ENCODE data around the gene TMEM119.
"Not testable (repeated sequence)": the region's sequence is repeated elsewhere in the genome, so short reads cannot be mapped to it uniquely, and the experiment has no call there.

Gene TMEM119

GRCh38 chr12:108562348-108563135 is 35.3 kb downstream of the TMEM119 start, which contains the start of gene ISCU:
ISCU (plus strand) TSS chr12:108562596; CDS start chr12:108562623, 27 bp downstream.
- peak; percentile 79 for DNase-seq

GRCh38 chr12:108561852-108562347 is 36.0 kb downstream of the TMEM119 start:
- DNase-seq = no peak

GRCh38 chr12:108560752-108561719 is 36.8 kb downstream of the TMEM119 start, which contains the start of gene SART3:
SART3 (minus strand) TSS chr12:108561173; CDS start chr12:108561154, 19 bp downstream.
- DNase-seq = peak; percentile 68

- DNase-seq = no peak
Observed at GRCh38 chr12:108560321-108560721, 37.6 kb downstream of the TMEM119 start.

- DNase-seq = no peak
Observed at GRCh38 chr12:108559748-108560147, 38.1 kb downstream of the TMEM119 start.

- no peak for DNase-seq
Observed at GRCh38 chr12:108559007-108559655, 38.8 kb downstream of the TMEM119 start.

- DNase-seq = not testable (repeated sequence)
Observed at GRCh38 chr12:108555383-108555782, 42.5 kb downstream of the TMEM119 start.

- no peak for DNase-seq
Observed at GRCh38 chr12:108553799-108554198, 44.1 kb downstream of the TMEM119 start.

GRCh38 chr12:108551535-108551934 is 46.3 kb downstream of the TMEM119 start:
- no peak for DNase-seq

GRCh38 chr12:108548954-108549521 is 48.8 kb downstream of the TMEM119 start:
- DNase-seq = no peak

- no peak for DNase-seq
Observed at GRCh38 chr12:108547686-108548085, 50.2 kb downstream of the TMEM119 start.

- no peak for DNase-seq
Observed at GRCh38 chr12:108543652-108544051, 54.2 kb downstream of the TMEM119 start.

GRCh38 chr12:108542320-108542719 is 55.6 kb downstream of the TMEM119 start:
- DNase-seq = no peak

All from 8988T (cell line).